HUES48 (cell line): Measurements from ENCODE around the gene ECEL1.

Experiments
- H3K27ac ChIP-seq: one replicate; pipeline ENCODE4 v1.7.0; 2013; ENCODE audit warnings: low read depth, low read length, inconsistent platforms
- H3K27me3 ChIP-seq: 2 replicates; pipeline ENCODE4 v1.6.1; 2013; ENCODE audit warnings: mild to moderate bottlenecking, low read length; ENCODE audit not compliant: control insufficient read depth, insufficient read depth
- H3K36me3 ChIP-seq: 2 replicates; pipeline ENCODE4 v1.6.1; 2013; ENCODE audit warnings: low read length; ENCODE audit not compliant: control insufficient read depth, insufficient read depth
- H3K4me1 ChIP-seq: 2 replicates; pipeline ENCODE4 v1.6.1; 2013; ENCODE audit warnings: mild to moderate bottlenecking, low read length; ENCODE audit not compliant: control insufficient read depth, insufficient read depth
- H3K4me3 ChIP-seq: 2 replicates; pipeline ENCODE4 v1.5.1; 2013; ENCODE audit warnings: mild to moderate bottlenecking, low read depth, low read length
- H3K9ac ChIP-seq: 2 replicates; pipeline ENCODE4 v1.6.1; 2013; ENCODE audit warnings: mild to moderate bottlenecking, low read depth, low read length, moderate library complexity
- H3K9me3 ChIP-seq: 2 replicates; pipeline ENCODE4 v1.6.1; 2013; ENCODE audit warnings: low read length; ENCODE audit not compliant: control insufficient read depth, insufficient read depth

The ECEL1 gene

GRCh38 chr2:232488721-232489300 lies 1.2 kb upstream of the ECEL1 start:
- Histone ChIP-seq H3K4me3 (no peak overlapping the region; the same call in 1 of the 2 replicates), H3K9ac (no peak overlapping the region), H3K27me3 (peaks cover 66% of the 10 kb centered on the region)

GRCh38 chr2:232488097-232488711 lies 570 bp upstream of the ECEL1 start:
- peaks cover 72% of the 10 kb centered on the region for H3K27me3 ChIP-seq
- H3K9me3 ChIP-seq = no peaks in the 10 kb centered on the region
- H3K4me1 ChIP-seq = peaks cover 21% of the 10 kb centered on the region
- peak overlapping the region; percentile 58 for H3K4me3 ChIP-seq
- no peak overlapping the region for H3K27ac ChIP-seq
- no peak overlapping the region for H3K9ac ChIP-seq
- H3K36me3 ChIP-seq = no peaks in the 10 kb centered on the region

More at GRCh38 chr2:232488721-232489300, 1.2 kb upstream of the ECEL1 start:
- H3K27ac ChIP-seq = no peak overlapping the region
- H3K9me3 ChIP-seq = no peaks in the 10 kb centered on the region
- peaks cover 24% of the 10 kb centered on the region for H3K4me1 ChIP-seq
- no peaks in the 10 kb centered on the region for H3K36me3 ChIP-seq

DNA sequence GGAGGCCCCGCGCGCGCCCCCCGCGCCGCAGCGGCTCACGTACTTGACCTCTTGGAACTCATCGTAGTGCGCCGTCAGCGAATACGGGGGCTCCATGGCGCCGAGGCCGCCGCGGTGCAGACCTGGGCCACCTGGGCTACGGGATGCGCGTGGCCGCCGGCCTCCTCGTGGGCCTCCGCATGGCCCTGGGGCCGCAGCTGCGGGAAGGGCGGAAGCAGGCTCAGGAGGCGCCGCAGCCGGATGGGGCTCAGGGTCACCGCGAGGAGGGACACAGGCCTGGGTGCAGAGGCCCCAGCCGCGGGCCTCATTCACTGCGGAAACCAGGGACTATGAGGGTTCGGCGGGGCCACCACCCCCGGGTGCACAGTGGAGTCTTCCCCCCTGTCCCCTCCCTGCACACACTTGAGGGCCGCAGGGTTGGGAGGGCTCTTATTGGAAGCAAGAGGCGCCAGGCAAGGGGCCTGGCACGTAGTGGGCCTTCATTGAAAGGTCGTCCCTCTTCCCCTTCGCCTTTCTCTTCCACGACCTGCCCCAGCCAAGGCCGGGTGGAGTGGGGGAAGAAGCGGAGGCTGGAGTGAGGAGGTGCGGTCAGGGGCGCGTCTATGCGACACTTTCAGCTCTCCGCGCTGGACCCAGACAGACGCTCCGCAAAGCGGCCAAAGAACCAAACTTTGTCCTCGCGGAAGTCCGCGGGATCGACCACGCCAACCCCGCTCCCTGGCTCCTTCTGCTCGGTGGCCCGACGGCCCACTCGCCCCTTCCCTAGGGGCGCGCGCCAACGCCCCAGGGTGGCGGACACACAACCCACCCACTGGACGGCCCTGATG lies 863 bp downstream of the ECEL1 start:
- Histone ChIP-seq H3K9me3 (no peaks in the 10 kb centered on the region), H3K9ac (no peak overlapping the region), H3K27ac (no peak overlapping the region), H3K27me3 (peaks cover 73% of the 10 kb centered on the region), H3K4me1 (peaks cover 21% of the 10 kb centered on the region), H3K36me3 (no peaks in the 10 kb centered on the region), H3K4me3 (peak overlapping the region; percentile 58)

DNA sequence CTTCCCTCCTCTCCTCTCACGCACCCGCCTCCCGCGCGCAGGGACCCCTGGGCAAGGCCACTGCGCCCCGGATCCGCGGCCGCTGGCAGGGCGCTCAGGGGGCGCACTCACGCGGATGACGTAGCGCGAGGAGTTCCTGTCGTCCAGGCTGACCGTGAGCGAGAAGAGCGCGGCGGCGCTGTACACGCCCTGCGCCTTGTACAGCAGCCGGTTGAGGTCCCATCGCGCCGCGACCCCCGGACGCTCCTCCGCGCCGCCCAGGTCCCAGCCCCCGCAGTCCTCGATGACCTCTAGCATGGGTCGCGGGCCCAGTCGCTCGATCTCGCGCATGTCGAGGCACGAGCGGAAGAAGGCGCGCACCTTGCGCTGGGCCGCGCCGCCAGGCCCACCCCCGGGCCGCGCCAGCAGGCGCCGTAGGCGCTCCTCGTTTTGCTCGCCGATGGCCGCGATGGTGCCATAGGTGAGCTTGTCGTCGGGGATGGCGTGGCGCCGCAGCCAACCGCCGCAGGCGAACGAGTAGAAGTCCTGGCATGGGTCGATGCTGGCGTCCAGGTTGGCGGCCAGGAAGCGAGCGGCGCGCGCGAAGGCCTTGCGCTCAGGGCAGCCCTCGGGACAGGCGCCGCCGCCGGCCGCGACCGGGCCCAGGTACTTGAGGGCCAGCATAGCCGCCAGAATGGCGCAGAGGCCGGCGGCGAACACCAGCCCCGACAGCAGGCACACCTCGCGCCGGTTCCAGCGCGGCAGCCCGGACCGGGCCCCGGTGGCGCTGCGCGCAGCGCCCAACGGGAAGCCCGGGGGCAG lies 1.7 kb downstream of the ECEL1 start:
- peaks cover 21% of the 10 kb centered on the region for H3K4me1 ChIP-seq
- H3K9ac ChIP-seq = no peak overlapping the region
- peaks cover 73% of the 10 kb centered on the region for H3K27me3 ChIP-seq
- no peaks in the 10 kb centered on the region for H3K9me3 ChIP-seq
- no peak overlapping the region for H3K27ac ChIP-seq
- no peaks in the 10 kb centered on the region for H3K36me3 ChIP-seq
- H3K4me3 ChIP-seq = peak overlapping the region; percentile 58; the same call in 1 of the 2 replicates

- H3K4me1 ChIP-seq = peaks cover 21% of the 10 kb centered on the region
- H3K4me3 ChIP-seq = peak overlapping the region; percentile 58; the same call in 1 of the 2 replicates
- H3K9ac ChIP-seq = no peak overlapping the region
- no peaks in the 10 kb centered on the region for H3K9me3 ChIP-seq
- H3K36me3 ChIP-seq = no peaks in the 10 kb centered on the region
- peaks cover 72% of the 10 kb centered on the region for H3K27me3 ChIP-seq
- H3K27ac ChIP-seq = no peak overlapping the region
These were observed 2.3 kb downstream of the ECEL1 start for GRCh38 chr2:232485348-232485756.

GRCh38 chr2:232484628-232485347 lies 2.8 kb downstream of the ECEL1 start:
- Histone ChIP-seq H3K27me3 (peaks cover 67% of the 10 kb centered on the region), H3K9ac (no peak overlapping the region), H3K4me1 (peaks cover 18% of the 10 kb centered on the region), H3K36me3 (no peaks in the 10 kb centered on the region), H3K4me3 (no peak overlapping the region), H3K27ac (no peak overlapping the region), H3K9me3 (no peaks in the 10 kb centered on the region)

- H3K4me3 ChIP-seq = no peak overlapping the region
These were observed 3.6 kb downstream of the ECEL1 start for GRCh38 chr2:232483923-232484627.

GRCh38 chr2:232483311-232483922 lies 4.2 kb downstream of the ECEL1 start:
- Histone ChIP-seq H3K27me3 (peaks cover 53% of the 10 kb centered on the region), H3K9ac (no peak overlapping the region)

More at GRCh38 chr2:232483923-232484627, 3.6 kb downstream of the ECEL1 start:
- no peak overlapping the region for H3K9ac ChIP-seq
- H3K27ac ChIP-seq = no peak overlapping the region
- peaks cover 11% of the 10 kb centered on the region for H3K4me1 ChIP-seq
- H3K9me3 ChIP-seq = no peaks in the 10 kb centered on the region
- H3K27me3 ChIP-seq = peaks cover 59% of the 10 kb centered on the region
- H3K36me3 ChIP-seq = no peaks in the 10 kb centered on the region

DNA sequence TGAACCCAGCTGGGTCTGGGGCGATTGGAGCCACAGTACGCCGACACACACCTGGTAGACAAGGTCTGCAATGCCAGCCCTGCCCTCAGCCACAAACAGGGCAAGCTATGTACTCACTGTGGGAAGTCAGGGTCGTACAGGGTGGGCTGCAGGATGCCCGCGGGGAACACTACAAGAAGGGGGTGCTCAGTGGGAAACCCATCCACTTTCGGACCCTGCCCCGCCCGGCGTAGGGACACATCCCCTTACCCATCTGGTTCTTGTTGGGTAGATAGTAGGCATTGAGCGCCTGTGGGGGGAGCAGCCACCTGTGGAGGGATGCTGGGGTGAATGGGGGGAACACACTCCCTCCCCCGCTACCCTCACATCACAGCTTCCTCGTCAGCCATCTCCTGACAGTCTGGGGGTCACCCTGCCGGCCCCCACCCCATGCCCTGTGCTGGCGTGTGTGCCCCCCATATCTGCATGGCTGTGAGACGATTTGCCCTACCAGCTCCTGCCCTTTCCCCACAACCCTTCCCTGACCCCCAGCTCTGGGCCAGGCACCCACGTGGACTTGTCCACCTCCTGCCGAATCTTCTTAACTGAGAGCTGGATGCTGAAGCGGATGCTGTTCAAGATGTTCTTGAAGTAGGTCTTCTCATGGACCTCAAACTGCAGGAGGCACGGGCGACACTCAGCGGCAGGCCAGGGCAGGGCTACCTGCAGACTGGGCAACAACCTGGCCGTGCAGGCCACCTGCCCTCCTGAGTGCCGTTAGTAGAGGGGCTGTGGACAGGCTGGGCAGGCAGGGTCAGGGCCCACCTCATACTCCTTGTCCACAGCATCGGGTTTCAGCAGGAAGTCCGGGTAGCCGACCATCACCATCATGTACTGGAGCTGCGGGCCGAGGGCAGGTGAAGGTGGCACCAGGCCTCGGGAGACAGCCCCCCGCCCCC lies 5.1 kb downstream of the ECEL1 start:
- H3K27me3 ChIP-seq = peaks cover 45% of the 10 kb centered on the region
- no peak overlapping the region for H3K9ac ChIP-seq

More at GRCh38 chr2:232483311-232483922, 4.2 kb downstream of the ECEL1 start:
- H3K36me3 ChIP-seq = no peaks in the 10 kb centered on the region
- H3K4me3 ChIP-seq = no peak overlapping the region
- H3K9me3 ChIP-seq = no peaks in the 10 kb centered on the region
- peaks cover 5% of the 10 kb centered on the region; the same call in 1 of the 2 replicates for H3K4me1 ChIP-seq
- H3K27ac ChIP-seq = no peak overlapping the region

More for the DNA sequence above, 5.1 kb downstream of the ECEL1 start:
- Histone ChIP-seq H3K9me3 (no peaks in the 10 kb centered on the region), H3K36me3 (no peaks in the 10 kb centered on the region), H3K4me3 (no peak overlapping the region), H3K27ac (no peak overlapping the region), H3K4me1 (no peaks in the 10 kb centered on the region)
